Activated CD4-positive, alpha-beta T cell treated with anti-CD3 and anti-CD28 coated beads, Interleukin-2, Interleukin-4, amounts not matched to agents 100 ng/mL and 50 ng/mL, durations not matched to agents 16 hours and 8 hours (primary cell): ENCODE measurements around the gene FIBCD1.

Experiments used
- DNase-seq: peaks from one replicate; pipeline ENCODE4 v3.0.0-alpha.2; 2020; ENCODE audit warnings: low spot score

The FIBCD1 gene

GRCh38 chr9:130938652-130939404 is at the start of gene FIBCD1:
Gene FIBCD1 (minus strand): TSS chr9:130939247. CDS start chr9:130938607, 640 bp downstream.
- DNase-seq, result peak; percentile 16

GRCh38 chr9:130988400-130988747 is 49.3 kb upstream of the FIBCD1 start:
- no peak for DNase-seq

- DNase-seq, result no peak
Observed at GRCh38 chr9:130987738-130988399, 48.8 kb upstream of the FIBCD1 start.

GRCh38 chr9:130987054-130987453 is 48.0 kb upstream of the FIBCD1 start:
- no peak for DNase-seq

- no peak for DNase-seq
Observed at GRCh38 chr9:130986356-130986965, 47.4 kb upstream of the FIBCD1 start.

- DNase-seq, result no peak
Observed at GRCh38 chr9:130985606-130986162, 46.6 kb upstream of the FIBCD1 start.

- no peak for DNase-seq
Observed at GRCh38 chr9:130985029-130985428, 46.0 kb upstream of the FIBCD1 start.

- DNase-seq, result no peak
Observed at GRCh38 chr9:130984521-130984920, 45.5 kb upstream of the FIBCD1 start.

GRCh38 chr9:130983970-130984369 is 44.9 kb upstream of the FIBCD1 start:
- DNase-seq, result no peak

GRCh38 chr9:130983359-130983670 is 44.3 kb upstream of the FIBCD1 start:
- DNase-seq, result no peak

- DNase-seq, result no peak
Observed at GRCh38 chr9:130982636-130983358, 43.8 kb upstream of the FIBCD1 start.

GRCh38 chr9:130981756-130982137 is 42.7 kb upstream of the FIBCD1 start:
- DNase-seq, result no peak

GRCh38 chr9:130981002-130981755 is 42.1 kb upstream of the FIBCD1 start:
- DNase-seq, result no peak

GRCh38 chr9:130980526-130980925 is 41.5 kb upstream of the FIBCD1 start:
- DNase-seq, result no peak

- DNase-seq, result no peak
Observed at GRCh38 chr9:130979591-130980385, 40.7 kb upstream of the FIBCD1 start.

GRCh38 chr9:130977811-130978221 is 38.8 kb upstream of the FIBCD1 start:
- DNase-seq, result no peak

GRCh38 chr9:130975932-130976841 is 37.1 kb upstream of the FIBCD1 start:
- no peak for DNase-seq

- no peak for DNase-seq
Observed at GRCh38 chr9:130975156-130975555, 36.1 kb upstream of the FIBCD1 start.

GRCh38 chr9:130974697-130975096 is 35.6 kb upstream of the FIBCD1 start:
- no peak for DNase-seq
